ENCODE data around the gene DEPDC1B.
"Not testable (repeated sequence)": the region's sequence is repeated elsewhere in the genome, so short reads cannot be mapped to it uniquely, and the experiment has no call there.

DEPDC1B gene

GRCh38 chr5:60563696-60564324, 136.2 kb downstream of the DEPDC1B start:
- no peak for DNase-seq (ENCODE audit: low read depth, low spot score)
- in situ Hi-C loops (cut with HindIII; ENCODE audit: low sequenced_read_pairs): no loop called here
- TF ChIP-seq, protein P1, sequence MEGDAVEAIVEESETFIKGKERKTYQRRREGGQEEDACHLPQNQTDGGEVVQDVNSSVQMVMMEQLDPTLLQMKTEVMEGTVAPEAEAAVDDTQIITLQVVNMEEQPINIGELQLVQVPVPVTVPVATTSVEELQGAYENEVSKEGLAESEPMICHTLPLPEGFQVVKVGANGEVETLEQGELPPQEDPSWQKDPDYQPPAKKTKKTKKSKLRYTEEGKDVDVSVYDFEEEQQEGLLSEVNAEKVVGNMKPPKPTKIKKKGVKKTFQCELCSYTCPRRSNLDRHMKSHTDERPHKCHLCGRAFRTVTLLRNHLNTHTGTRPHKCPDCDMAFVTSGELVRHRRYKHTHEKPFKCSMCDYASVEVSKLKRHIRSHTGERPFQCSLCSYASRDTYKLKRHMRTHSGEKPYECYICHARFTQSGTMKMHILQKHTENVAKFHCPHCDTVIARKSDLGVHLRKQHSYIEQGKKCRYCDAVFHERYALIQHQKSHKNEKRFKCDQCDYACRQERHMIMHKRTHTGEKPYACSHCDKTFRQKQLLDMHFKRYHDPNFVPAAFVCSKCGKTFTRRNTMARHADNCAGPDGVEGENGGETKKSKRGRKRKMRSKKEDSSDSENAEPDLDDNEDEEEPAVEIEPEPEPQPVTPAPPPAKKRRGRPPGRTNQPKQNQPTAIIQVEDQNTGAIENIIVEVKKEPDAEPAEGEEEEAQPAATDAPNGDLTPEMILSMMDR (IDR thresholded peaks at IDR 0.05; ENCODE audit: low read depth, low read length): no peak
- H3K4me3 ChIP-seq (ENCODE audit: low read depth, low read length): no peak overlapping the region

DNA sequence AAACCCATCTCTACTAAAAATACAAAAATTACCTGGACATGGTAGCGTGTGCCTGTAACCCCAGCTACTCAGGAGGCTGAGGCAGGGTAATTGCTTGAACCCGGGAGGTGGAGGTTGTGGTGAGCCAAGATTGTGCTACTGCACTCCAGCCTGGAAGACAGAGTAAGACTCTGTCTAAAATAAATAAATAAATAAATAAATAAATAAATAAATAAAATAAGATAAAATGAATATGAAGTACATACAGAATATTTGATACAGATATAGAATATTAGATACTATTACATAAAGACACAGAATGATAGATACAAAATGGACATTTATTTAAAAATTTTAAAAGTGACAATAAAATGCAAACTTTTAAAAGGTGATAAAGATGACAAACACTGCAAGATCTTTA, 146.7 kb downstream of the DEPDC1B start:
- in situ Hi-C loops (cut with HindIII; ENCODE audit: low sequenced_read_pairs); H3K4me3 ChIP-seq (ENCODE audit: low read depth, low read length); DNase-seq (ENCODE audit: low read depth, low spot score): not testable (repeated sequence)

DNA sequence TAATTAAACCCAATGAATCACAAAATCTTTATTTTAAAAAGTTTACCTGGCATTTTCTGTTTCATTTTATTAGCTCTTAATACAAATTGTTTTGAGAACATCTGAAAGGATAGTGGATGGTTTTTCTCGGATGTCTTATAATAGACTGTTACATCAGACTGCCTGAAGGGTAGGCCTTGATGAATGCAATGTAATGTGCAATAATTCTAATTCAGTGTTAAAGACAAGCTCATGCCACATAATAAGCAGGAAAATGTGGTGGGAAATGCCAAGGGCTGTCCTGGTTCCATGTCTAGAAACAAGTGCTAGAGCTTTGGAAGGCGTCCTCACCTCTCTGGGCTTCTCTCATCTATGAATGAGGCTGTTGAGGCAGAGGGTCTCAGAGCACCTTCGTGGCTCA, 148.1 kb downstream of the DEPDC1B start:
- TF ChIP-seq, protein P1 (IDR thresholded peaks at IDR 0.05; ENCODE audit: low read depth, low read length): no peak
- in situ Hi-C loops (cut with HindIII; ENCODE audit: low sequenced_read_pairs): no loop called here

GRCh38 chr5:60551250-60551649, 148.7 kb downstream of the DEPDC1B start:
- no peak for DNase-seq (ENCODE audit: low read depth, low spot score)

More for the DNA sequence above, 148.1 kb downstream of the DEPDC1B start:
- DNase-seq (ENCODE audit: low read depth, low spot score): no peak
- no peak overlapping the region for H3K4me3 ChIP-seq (ENCODE audit: low read depth, low read length)

DNA sequence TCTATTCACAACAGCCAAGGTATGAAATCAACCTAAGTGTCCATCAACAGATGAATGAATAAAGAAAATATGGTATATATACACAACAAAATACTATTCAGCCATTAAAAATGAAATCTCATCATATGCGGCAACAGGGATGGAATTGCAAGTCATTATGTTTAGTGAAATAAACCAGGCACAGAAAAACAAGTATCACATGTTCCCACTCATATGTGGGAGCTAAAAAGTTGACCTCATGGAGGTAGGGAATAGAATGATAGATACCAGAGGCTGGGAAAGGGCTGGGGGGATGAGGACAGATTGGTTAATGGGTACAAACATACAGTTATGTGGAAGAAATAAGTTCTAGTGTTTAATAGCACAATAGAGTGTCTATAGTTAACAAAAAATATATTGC, 149.7 kb downstream of the DEPDC1B start:
- TF ChIP-seq, protein P1 (IDR thresholded peaks at IDR 0.05; ENCODE audit: low read depth, low read length): no peak

More at GRCh38 chr5:60551250-60551649, 148.7 kb downstream of the DEPDC1B start:
- TF ChIP-seq, protein P1 (IDR thresholded peaks at IDR 0.05; ENCODE audit: low read depth, low read length): no peak
- H3K4me3 ChIP-seq (ENCODE audit: low read depth, low read length): no peak overlapping the region
- in situ Hi-C loops (cut with HindIII; ENCODE audit: low sequenced_read_pairs): no loop called here

DNA sequence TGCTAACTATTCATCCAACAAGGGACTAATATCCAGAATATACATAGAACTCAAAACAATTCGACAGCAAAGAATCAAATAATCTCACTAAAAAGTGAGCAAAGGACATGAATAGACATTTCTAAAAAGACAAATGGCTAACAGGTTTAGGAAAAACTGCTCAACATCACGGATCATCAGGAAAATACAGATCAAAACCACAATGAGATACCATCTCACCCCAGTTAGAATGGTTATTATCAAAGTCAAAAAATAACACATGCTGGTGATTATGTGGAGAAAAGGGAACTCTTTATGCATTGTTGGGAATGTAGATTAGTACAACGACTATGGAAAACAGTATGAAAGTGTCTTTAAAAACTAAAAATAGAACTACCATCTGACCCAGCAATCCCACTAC, 150.1 kb downstream of the DEPDC1B start:
- H3K4me3 ChIP-seq (ENCODE audit: low read depth, low read length): no peak overlapping the region
- no peak for DNase-seq (ENCODE audit: low read depth, low spot score)
- in situ Hi-C loops (cut with HindIII; ENCODE audit: low sequenced_read_pairs): no loop called here
- TF ChIP-seq, protein P1 (IDR thresholded peaks at IDR 0.05; ENCODE audit: low read depth, low read length): no peak

More for the DNA sequence above, 149.7 kb downstream of the DEPDC1B start:
- H3K4me3 ChIP-seq (ENCODE audit: low read depth, low read length): no peak overlapping the region
- in situ Hi-C loops (cut with HindIII; ENCODE audit: low sequenced_read_pairs): no loop called here
- DNase-seq (ENCODE audit: low read depth, low spot score): no peak

Data from astrocyte of the spinal cord (primary cell).